Neural cell (in vitro differentiated cells): ENCODE results near the gene CLEC2B. TPM values are rescaled to one million over a fixed set of nuclear protein-coding genes. Genes with fewer than 3 reads are reported as not detected.

Source experiments
- H2AFZ ChIP-seq: fragments of 200-600, 300-800 bp; sonication (generic), shearing (Covaris generic); 2 replicates; pipeline ENCODE4 v1.6.0; 2014; ENCODE audit warnings: low read depth, mild to moderate bottlenecking, antibody characterized with exemption, low read length, moderate library complexity
- H3F3A ChIP-seq: fragments of 200-600 bp; shearing (Covaris generic); 2 replicates; pipeline ENCODE4 v1.6.1; 2016; ENCODE audit warnings: mild to moderate bottlenecking, moderate library complexity, mixed read lengths, antibody characterized with exemption, low read length; ENCODE audit not compliant: insufficient read depth, poor library complexity, severe bottlenecking
- H3K27ac ChIP-seq: fragments of 200-600, 300-800 bp; sonication (generic), shearing (Covaris generic); 2 replicates; pipeline ENCODE4 v1.5.1; 2014; ENCODE audit warnings: mild to moderate bottlenecking, low read length, moderate library complexity
- H3K27me3 ChIP-seq: fragments of 300-800, 200-600 bp; sonication (generic), shearing (Covaris generic); 2 replicates; pipeline ENCODE4 v1.6.0; 2014; ENCODE audit warnings: mild to moderate bottlenecking, low read depth, low read length, moderate library complexity; ENCODE audit not compliant: insufficient read depth
- H3K36me3 ChIP-seq: fragments of 300-800, 200-600 bp; sonication (generic), shearing (Covaris generic); 2 replicates; pipeline ENCODE4 v1.5.1; 2014; ENCODE audit warnings: mild to moderate bottlenecking, antibody characterized with exemption, low read length, moderate library complexity; ENCODE audit not compliant: insufficient read depth
- H3K4me2 ChIP-seq: fragments of 300-800, 200-600 bp; sonication (generic), shearing (Covaris generic); 2 replicates; pipeline ENCODE4 v1.6.0; 2014; ENCODE audit warnings: mild to moderate bottlenecking, low read length
- H3K4me3 ChIP-seq: fragments of 300-800, 200-600 bp; sonication (generic), shearing (Covaris generic); 2 replicates; pipeline ENCODE4 v1.5.1; 2014; ENCODE audit warnings: mild to moderate bottlenecking, low read length, moderate library complexity
- H3K79me2 ChIP-seq: fragments of 200-600 bp; shearing (Covaris generic); replicated peaks from 2 replicates; pipeline ENCODE4 v1.6.0; 2014; ENCODE audit warnings: mild to moderate bottlenecking, low read length, moderate library complexity; ENCODE audit not compliant: insufficient read depth
- H3K9ac ChIP-seq: fragments of 300-800, 200-600 bp; sonication (generic), shearing (Covaris generic); 2 replicates; pipeline ENCODE4 v1.6.1; 2016; ENCODE audit warnings: mild to moderate bottlenecking, low read length, mixed read lengths
- H3K9me2 ChIP-seq: fragments of 200-600 bp; shearing (Covaris generic); 2 replicates; pipeline ENCODE4 v1.6.1; 2016; ENCODE audit warnings: mild to moderate bottlenecking, low read length, mixed read lengths; ENCODE audit not compliant: insufficient read depth
- H3K9me3 ChIP-seq: fragments of 200-600, 300-800 bp; sonication (generic), shearing (Covaris generic); 2 replicates; pipeline ENCODE4 v1.6.1; 2016; ENCODE audit warnings: mild to moderate bottlenecking, mixed run types, low read length, moderate library complexity, mixed read lengths
- H4K20me1 ChIP-seq: fragments of 200-600 bp; shearing (Covaris generic); 2 replicates; pipeline ENCODE4 v1.6.1; 2016; ENCODE audit warnings: mild to moderate bottlenecking, mixed run types; ENCODE audit not compliant: insufficient read depth
- CTCF ChIP-seq: fragments of 450-650 bp; IDR thresholded peaks from 2 replicates; pipeline ENCODE4 v1.5.1; 2014; ENCODE audit warnings: antibody characterized with exemption, mild to moderate bottlenecking, moderate library complexity; ENCODE audit not compliant: poor library complexity, severe bottlenecking
- EP300 ChIP-seq: fragments of 450-650 bp; conservative IDR thresholded peaks from 2 replicates; pipeline ENCODE4 v1.6.1; 2014; ENCODE audit warnings: antibody characterized with exemption, mild to moderate bottlenecking, moderate library complexity; ENCODE audit not compliant: poor library complexity, severe bottlenecking
- EZH2 ChIP-seq: fragments of 200-600, 300-800 bp; shearing (Covaris generic), sonication (generic); IDR thresholded peaks from 2 replicates; pipeline ENCODE4 v1.6.1; 2014; ENCODE audit warnings: antibody characterized with exemption, low read length, borderline replicate concordance, mild to moderate bottlenecking; ENCODE audit not compliant: insufficient read depth, poor library complexity, severe bottlenecking
- MXI1 ChIP-seq: fragments of 450-650 bp; conservative IDR thresholded peaks from 2 replicates; pipeline ENCODE4 v1.6.1; 2014; ENCODE audit warnings: antibody characterized with exemption, mild to moderate bottlenecking; ENCODE audit not compliant: poor library complexity, severe bottlenecking
- POLR2AphosphoS5 ChIP-seq: IDR thresholded peaks from 2 replicates; pipeline ENCODE4 v1.6.1; 2012
- RAD21 ChIP-seq: fragments of 450-650 bp; conservative IDR thresholded peaks from 2 replicates; pipeline ENCODE4 v1.6.1; 2014; ENCODE audit warnings: antibody characterized with exemption, mild to moderate bottlenecking, moderate library complexity
- REST ChIP-seq: IDR thresholded peaks from 2 replicates; pipeline ENCODE4 v1.6.1; 2012; ENCODE audit warnings: borderline replicate concordance
- SMC3 ChIP-seq: fragments of 450-650 bp; conservative IDR thresholded peaks from 2 replicates; pipeline ENCODE4 v1.6.1; 2014; ENCODE audit warnings: antibody characterized with exemption, mild to moderate bottlenecking, moderate library complexity; ENCODE audit not compliant: poor library complexity
- TAF1 ChIP-seq: IDR thresholded peaks from 2 replicates; pipeline ENCODE4 v1.6.1; 2012; ENCODE audit warnings: low read depth
- polyA plus RNA-seq: library from polyadenylated mRNA; depleted of rRNA; stranded (reverse); fragments of >200 nt; gene quantifications from 2 replicates; pipeline ENCODE4 v1.2.3, GENCODE V29; 2014

CLEC2B gene
- polyA plus RNA-seq, 1 donor from 2014 or later, result 0.17 TPM

- Histone ChIP-seq H3K36me3 (no peaks in the 10 kb centered on the region), H3K4me2 (no peak overlapping the region), H3K9me2 (no peaks in the 10 kb centered on the region), H2AFZ (no peak overlapping the region), H3K9ac (no peak overlapping the region), H3K27ac (no peak overlapping the region), H3K9me3 (no peaks in the 10 kb centered on the region), H3K79me2 (no peaks in the 10 kb centered on the region), H3F3A (no peaks in the 10 kb centered on the region), H3K4me3 (no peak overlapping the region), H3K27me3 (no peaks in the 10 kb centered on the region), H4K20me1 (no peaks in the 10 kb centered on the region)
- TF ChIP-seq EP300, result no peak
- no peak for TF ChIP-seq POLR2AphosphoS5
- no peak for TF ChIP-seq TAF1
- TF ChIP-seq MXI1, result no peak
- TF ChIP-seq SMC3, result no peak
- no peak for TF ChIP-seq RAD21
- TF ChIP-seq EZH2, result no peak
- no peak for TF ChIP-seq CTCF
- no peak for TF ChIP-seq REST
Observed at GRCh38 chr12:9856894-9857293, 12.3 kb downstream of the CLEC2B start.

GRCh38 chr12:9856151-9856550, 13.0 kb downstream of the CLEC2B start:
- Histone ChIP-seq H3K4me3 (no peak overlapping the region), H4K20me1 (no peaks in the 10 kb centered on the region), H3K9ac (no peak overlapping the region), H3K9me3 (no peaks in the 10 kb centered on the region), H2AFZ (no peak overlapping the region), H3K27me3 (no peaks in the 10 kb centered on the region), H3K9me2 (no peaks in the 10 kb centered on the region), H3F3A (no peaks in the 10 kb centered on the region), H3K79me2 (no peaks in the 10 kb centered on the region), H3K4me2 (no peak overlapping the region), H3K36me3 (no peaks in the 10 kb centered on the region), H3K27ac (no peak overlapping the region)
- TF ChIP-seq MXI1, result no peak
- TF ChIP-seq SMC3, result no peak
- no peak for TF ChIP-seq REST
- TF ChIP-seq TAF1, result no peak
- TF ChIP-seq RAD21, result no peak
- TF ChIP-seq EP300, result no peak
- no peak for TF ChIP-seq POLR2AphosphoS5
- no peak for TF ChIP-seq EZH2
- TF ChIP-seq CTCF, result no peak
